ENCODE results near the gene CYSRT1. TPM values are rescaled to one million over a fixed set of nuclear protein-coding genes. Genes with fewer than 3 reads are reported as not detected.

The CYSRT1 gene
- total and polyA plus RNA-seq, 2 donors (not counting 3 experiments of a cell fraction or from before 2014, with no cell fraction given), result 0.44 to 1.1 TPM

DNA sequence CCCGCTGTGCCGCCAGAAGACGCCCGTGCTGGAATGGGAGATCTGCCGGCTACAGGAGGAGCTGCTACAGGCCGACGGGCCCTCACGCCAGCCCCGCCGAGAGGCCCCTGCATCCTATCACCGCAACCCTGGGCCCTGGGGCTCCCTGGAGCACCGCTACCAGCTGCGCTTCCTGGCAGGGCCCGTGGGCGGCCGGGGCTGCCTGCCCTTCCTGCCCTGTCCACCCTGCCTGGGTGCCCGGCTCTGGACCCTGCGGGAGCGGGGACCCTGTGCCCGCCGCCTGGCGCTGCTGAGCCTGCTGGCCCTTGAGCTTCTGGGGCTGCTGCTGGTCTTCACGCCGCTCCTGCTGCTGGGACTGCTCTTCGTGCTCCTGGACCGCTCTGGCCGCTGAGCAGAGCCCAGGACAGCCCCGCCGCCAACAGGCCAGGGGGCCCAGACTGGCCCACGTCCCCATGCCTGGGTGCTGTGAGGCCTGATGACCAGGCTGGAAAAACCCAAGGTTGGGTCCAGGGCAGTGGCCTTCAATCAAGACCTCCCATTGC is 6.7 kb upstream of the CYSRT1 start:
- Histone ChIP-seq H3K9ac (replicated peaks; ENCODE audit: extremely low read depth, insufficient read depth, low read length) (no peak overlapping the region), H3K79me2 (ENCODE audit: control insufficient read depth, insufficient read depth, low read length) (no peaks in the 10 kb centered on the region), H3K27ac (ENCODE audit: insufficient read depth, low read depth, low read length) (peak overlapping the region; percentile 8), H3K4me3 (replicated peaks in 1 of 3; ENCODE audit: insufficient read depth in 1 of 3, low read depth in 1 of 3, low read length in 3 of 3) (no peak overlapping the region), H4K20me1 (replicated peaks; ENCODE audit: control insufficient read depth, extremely low read depth, insufficient read depth, low read length) (no peaks in the 10 kb centered on the region), H3K9me1 (replicated peaks; ENCODE audit: control insufficient read depth, extremely low read depth, insufficient read depth, low read length) (no peaks in the 10 kb centered on the region), H2AFZ (ENCODE audit: low read depth, low read length) (no peak overlapping the region), H3K36me3 (ENCODE audit: control insufficient read depth in 2 of 2, extremely low read depth in 1 of 2, insufficient read depth in 2 of 2, low read length in 2 of 2) (peaks cover 0 to 2% of the 10 kb centered on the region in 2 experiments), H3K27me3 (ENCODE audit: control insufficient read depth in 2 of 2, insufficient read depth in 2 of 2, low read length in 2 of 2) (no peaks in the 10 kb centered on the region), H3K4me1 (ENCODE audit: control insufficient read depth, extremely low read depth, insufficient read depth, low read length) (peaks cover 13% of the 10 kb centered on the region), H3K4me2 (ENCODE audit: insufficient read depth, low read length) (no peak overlapping the region), H3K9me3 (replicated peaks; ENCODE audit: control insufficient read depth, insufficient read depth, low read length) (no peaks in the 10 kb centered on the region)
- FAIRE-seq (no peak), DNase-seq (ENCODE audit: low read depth, low spot score) (no peak)
- ChIA-PET CTCF (interaction anchor here (0.7 to 2.1 kb wide), 4 partner anchors 11 to 42 kb away, joined by 3 to 8 read pairs (median 4); partner anchors contain the start of genes ANAPC2 and SSNA1), POLR2A (interaction anchor here (0.6 to 0.7 kb wide), 2 partner anchors 23 to 171 kb away, joined by 3 to 8 read pairs; partner anchors contain the start of gene TUBB4B)
- dilution Hi-C loops (cut with MboI; ENCODE audit: extremely low pct_ligation_motif_present, low sequenced_read_pairs) (no loop called here), intact Hi-C loops (cut with micrococcal nuclease) (no loop called here)
- TF ChIP-seq POLR2AphosphoS5 (IDR thresholded peaks at IDR 0.05; ENCODE audit: insufficient read depth, low read depth, low read length) (no peak), MYC (IDR thresholded peaks at IDR 0.05; ENCODE audit: low read depth, low read length) (no peak), JUN (IDR thresholded peaks at IDR 0.05; ENCODE audit: borderline replicate concordance, insufficient read depth, insufficient read length, low read depth) (no peak), GATA2 (IDR thresholded peaks at IDR 0.05; ENCODE audit: insufficient read depth, insufficient read length, low read depth, low read length) (no peak), FOS (IDR thresholded peaks at IDR 0.05; ENCODE audit: borderline replicate concordance, insufficient read depth, low read length) (no peak), POLR2A (IDR thresholded peaks at IDR 0.05; ENCODE audit: low read depth, low read length) (no peak), EZH2 (IDR thresholded peaks at IDR 0.05; ENCODE audit: borderline replicate concordance, low read depth, low read length, severe bottlenecking) (no peak)
- TF ChIP-seq, protein P1, sequence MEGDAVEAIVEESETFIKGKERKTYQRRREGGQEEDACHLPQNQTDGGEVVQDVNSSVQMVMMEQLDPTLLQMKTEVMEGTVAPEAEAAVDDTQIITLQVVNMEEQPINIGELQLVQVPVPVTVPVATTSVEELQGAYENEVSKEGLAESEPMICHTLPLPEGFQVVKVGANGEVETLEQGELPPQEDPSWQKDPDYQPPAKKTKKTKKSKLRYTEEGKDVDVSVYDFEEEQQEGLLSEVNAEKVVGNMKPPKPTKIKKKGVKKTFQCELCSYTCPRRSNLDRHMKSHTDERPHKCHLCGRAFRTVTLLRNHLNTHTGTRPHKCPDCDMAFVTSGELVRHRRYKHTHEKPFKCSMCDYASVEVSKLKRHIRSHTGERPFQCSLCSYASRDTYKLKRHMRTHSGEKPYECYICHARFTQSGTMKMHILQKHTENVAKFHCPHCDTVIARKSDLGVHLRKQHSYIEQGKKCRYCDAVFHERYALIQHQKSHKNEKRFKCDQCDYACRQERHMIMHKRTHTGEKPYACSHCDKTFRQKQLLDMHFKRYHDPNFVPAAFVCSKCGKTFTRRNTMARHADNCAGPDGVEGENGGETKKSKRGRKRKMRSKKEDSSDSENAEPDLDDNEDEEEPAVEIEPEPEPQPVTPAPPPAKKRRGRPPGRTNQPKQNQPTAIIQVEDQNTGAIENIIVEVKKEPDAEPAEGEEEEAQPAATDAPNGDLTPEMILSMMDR (IDR thresholded peaks at IDR 0.05; ENCODE audit: extremely low read depth in 1 of 2, insufficient read depth in 1 of 2, low read depth in 1 of 2, low read length in 2 of 2), result no peak
- TF ChIP-seq, protein P2, sequence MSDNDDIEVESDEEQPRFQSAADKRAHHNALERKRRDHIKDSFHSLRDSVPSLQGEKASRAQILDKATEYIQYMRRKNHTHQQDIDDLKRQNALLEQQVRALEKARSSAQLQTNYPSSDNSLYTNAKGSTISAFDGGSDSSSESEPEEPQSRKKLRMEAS (IDR thresholded peaks at IDR 0.05; ENCODE audit: insufficient read depth, insufficient read length), result no peak
- BruUV-seq (replicated peaks), result no TSS peak
